Measurements from ENCODE around the gene TMEM256. TPM values are rescaled to one million over a fixed set of nuclear protein-coding genes. Genes with fewer than 3 reads are reported as not detected.

The TMEM256 gene
- total and polyA plus RNA-seq, 2 experiments from 2014 or later: 40.1 to 59.3 TPM

DNA sequence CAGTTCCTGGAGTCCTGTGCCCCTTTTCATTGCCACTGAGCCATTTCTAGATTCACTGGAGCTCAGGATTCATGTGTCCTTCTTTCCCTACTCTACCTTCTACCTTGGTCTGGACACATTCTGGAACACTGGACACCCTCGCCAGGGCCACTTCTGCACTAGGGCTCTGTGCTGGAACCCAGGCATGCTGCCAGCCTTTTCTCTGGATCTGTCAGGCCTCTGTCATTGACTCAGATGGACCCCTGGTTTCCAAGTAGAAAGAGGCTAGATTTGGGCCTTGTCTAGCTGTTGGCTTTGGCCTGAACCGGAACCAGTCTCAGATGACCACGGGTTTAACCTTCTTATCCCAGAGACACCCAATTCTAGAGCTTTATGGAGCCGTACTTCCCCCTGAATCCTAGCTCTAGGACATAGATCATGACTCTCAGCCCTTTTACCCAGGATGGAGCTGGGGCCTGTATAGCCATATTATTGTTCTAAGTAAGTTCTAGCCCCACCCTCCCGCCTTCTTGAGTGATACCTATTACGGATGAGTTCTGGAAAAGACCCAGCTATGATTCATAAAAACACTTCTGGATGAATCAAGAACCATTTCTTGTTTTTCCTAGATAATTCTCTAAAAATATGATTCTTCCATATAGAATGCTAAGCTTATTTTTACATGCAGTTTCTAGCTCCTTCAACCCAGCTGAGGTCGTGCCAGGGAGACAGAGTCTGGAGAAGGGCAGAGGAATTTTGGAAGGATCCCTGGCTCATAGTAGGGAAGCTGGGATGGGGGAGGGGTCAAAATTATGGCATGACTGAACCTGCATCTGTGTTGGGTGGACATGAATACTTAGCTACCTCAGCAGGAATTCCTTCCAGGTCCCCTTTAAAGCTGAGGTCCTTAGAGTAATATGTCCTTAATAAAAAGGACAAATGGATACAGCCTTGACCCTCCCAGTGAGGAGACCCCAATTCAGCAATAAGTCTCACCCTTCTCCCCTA is 39.9 kb upstream of the TMEM256 start:
- peak; percentile 67 for DNase-seq
- in situ Hi-C loops (cut with MboI): no loop called here
- no peak overlapping the region for H2AFZ ChIP-seq
- no peaks in the 10 kb centered on the region for H3K36me3 ChIP-seq (ENCODE audit: low read depth)
- peaks cover 36% of the 10 kb centered on the region for H3K27me3 ChIP-seq (replicated peaks; ENCODE audit: insufficient read depth)
- TF ChIP-seq EZH2 (IDR thresholded peaks at IDR 0.05; ENCODE audit: insufficient read depth, poor library complexity, severe bottlenecking) (no peak), EZH2phosphoT487 (IDR thresholded peaks at IDR 0.05; ENCODE audit: insufficient read depth, low read depth) (no peak)
- peaks cover 16% of the 10 kb centered on the region for H3K4me1 ChIP-seq (ENCODE audit: insufficient read depth)
- WGBS, 2 experiments (ENCODE audit: low coverage in 1 of 2, low lambda C conversion rate in 2 of 2, missing lambda C conversion rate in 2 of 2): 79 to 86% methylated on average over 7 of the region's 7 CpGs
- H3K27ac ChIP-seq: no peak overlapping the region
- H3K4me3 ChIP-seq: no peak overlapping the region
- H3K9ac ChIP-seq: no peak overlapping the region
- no peaks in the 10 kb centered on the region for H3K9me2 ChIP-seq (ENCODE audit: insufficient read depth)
- peaks cover 11% of the 10 kb centered on the region for H3F3A ChIP-seq (ENCODE audit: insufficient read depth)
- no peak overlapping the region for H3K4me2 ChIP-seq (ENCODE audit: unreplicated experiment)
- no peaks in the 10 kb centered on the region for H4K20me1 ChIP-seq (ENCODE audit: insufficient read depth)
- H3K9me3 ChIP-seq (ENCODE audit: low read depth): no peaks in the 10 kb centered on the region
- H3K79me2 ChIP-seq (ENCODE audit: insufficient read depth): no peaks in the 10 kb centered on the region

GRCh38 chr17:7442142-7442541 is 38.2 kb upstream of the TMEM256 start:
- DNase-seq: no peak
- 59 to 64% methylated on average over 2 of the region's 2 CpGs for WGBS, 2 experiments (ENCODE audit: low coverage in 1 of 2, low lambda C conversion rate in 2 of 2, missing lambda C conversion rate in 2 of 2)

GRCh38 chr17:7441266-7441665 is 37.4 kb upstream of the TMEM256 start:
- Histone ChIP-seq H3F3A (ENCODE audit: insufficient read depth) (peaks cover 11% of the 10 kb centered on the region), H3K4me2 (ENCODE audit: unreplicated experiment) (no peak overlapping the region), H4K20me1 (ENCODE audit: insufficient read depth) (no peaks in the 10 kb centered on the region), H3K4me3 (no peak overlapping the region), H3K9me3 (ENCODE audit: low read depth) (no peaks in the 10 kb centered on the region), H3K4me1 (ENCODE audit: insufficient read depth) (peaks cover 16% of the 10 kb centered on the region), H3K27me3 (replicated peaks; ENCODE audit: insufficient read depth) (peaks cover 35% of the 10 kb centered on the region; the same call in 1 of the 2 replicates), H3K9ac (no peak overlapping the region), H3K79me2 (ENCODE audit: insufficient read depth) (no peaks in the 10 kb centered on the region), H3K36me3 (ENCODE audit: low read depth) (no peaks in the 10 kb centered on the region), H3K9me2 (ENCODE audit: insufficient read depth) (no peaks in the 10 kb centered on the region), H2AFZ (no peak overlapping the region), H3K27ac (no peak overlapping the region)
- in situ Hi-C loops (cut with MboI): no loop called here
- TF ChIP-seq EZH2 (IDR thresholded peaks at IDR 0.05; ENCODE audit: insufficient read depth, poor library complexity, severe bottlenecking): no peak
- TF ChIP-seq EZH2phosphoT487 (IDR thresholded peaks at IDR 0.05; ENCODE audit: insufficient read depth, low read depth): no peak
- 63% methylated on average over 7 of the region's 7 CpGs for WGBS, 2 experiments (ENCODE audit: low coverage in 1 of 2, low lambda C conversion rate in 2 of 2, missing lambda C conversion rate in 2 of 2)
- DNase-seq: no peak

More at GRCh38 chr17:7442142-7442541, 38.2 kb upstream of the TMEM256 start:
- H3K36me3 ChIP-seq (ENCODE audit: low read depth): no peaks in the 10 kb centered on the region
- TF ChIP-seq EZH2phosphoT487 (IDR thresholded peaks at IDR 0.05; ENCODE audit: insufficient read depth, low read depth): no peak
- TF ChIP-seq EZH2 (IDR thresholded peaks at IDR 0.05; ENCODE audit: insufficient read depth, poor library complexity, severe bottlenecking): no peak
- no peak overlapping the region for H3K4me3 ChIP-seq
- no peak overlapping the region for H3K27ac ChIP-seq
- peaks cover 16% of the 10 kb centered on the region for H3K4me1 ChIP-seq (ENCODE audit: insufficient read depth)
- H3K4me2 ChIP-seq (ENCODE audit: unreplicated experiment): no peak overlapping the region
- no peaks in the 10 kb centered on the region for H4K20me1 ChIP-seq (ENCODE audit: insufficient read depth)
- in situ Hi-C loops (cut with MboI): no loop called here
- no peaks in the 10 kb centered on the region for H3K79me2 ChIP-seq (ENCODE audit: insufficient read depth)
- H2AFZ ChIP-seq: no peak overlapping the region
- H3K9ac ChIP-seq: no peak overlapping the region
- peaks cover 44% of the 10 kb centered on the region for H3K27me3 ChIP-seq (replicated peaks; ENCODE audit: insufficient read depth)
- no peaks in the 10 kb centered on the region for H3K9me2 ChIP-seq (ENCODE audit: insufficient read depth)
- no peaks in the 10 kb centered on the region for H3K9me3 ChIP-seq (ENCODE audit: low read depth)
- peaks cover 11% of the 10 kb centered on the region for H3F3A ChIP-seq (ENCODE audit: insufficient read depth)

- peak overlapping the region; percentile 48 for H3K4me2 ChIP-seq (ENCODE audit: unreplicated experiment)
- H3K79me2 ChIP-seq (ENCODE audit: insufficient read depth): no peaks in the 10 kb centered on the region
- DNase-seq: peak; percentile 52
- no peak overlapping the region for H3K27ac ChIP-seq
- no peak overlapping the region for H3K4me3 ChIP-seq
- no peak overlapping the region for H2AFZ ChIP-seq
- H3K9me2 ChIP-seq (ENCODE audit: insufficient read depth): no peaks in the 10 kb centered on the region
- H3K4me1 ChIP-seq (ENCODE audit: insufficient read depth): peaks cover 16% of the 10 kb centered on the region
- no peak overlapping the region for H3K9ac ChIP-seq
- H3K27me3 ChIP-seq (replicated peaks; ENCODE audit: insufficient read depth): peaks cover 32% of the 10 kb centered on the region; the same call in 1 of the 2 replicates
- no peaks in the 10 kb centered on the region for H4K20me1 ChIP-seq (ENCODE audit: insufficient read depth)
- in situ Hi-C loops (cut with MboI): no loop called here
- no peaks in the 10 kb centered on the region for H3K36me3 ChIP-seq (ENCODE audit: low read depth)
- H3K9me3 ChIP-seq (ENCODE audit: low read depth): no peaks in the 10 kb centered on the region
- H3F3A ChIP-seq (ENCODE audit: insufficient read depth): peaks cover 11% of the 10 kb centered on the region
- TF ChIP-seq EZH2phosphoT487 (IDR thresholded peaks at IDR 0.05; ENCODE audit: insufficient read depth, low read depth) (no peak), EZH2 (IDR thresholded peaks at IDR 0.05; ENCODE audit: insufficient read depth, poor library complexity, severe bottlenecking) (peak; percentile 29)
- WGBS, 2 experiments (ENCODE audit: low coverage in 1 of 2, low lambda C conversion rate in 2 of 2, missing lambda C conversion rate in 2 of 2): 13 to 14% methylated on average over 10 of the region's 12 CpGs
These were observed 36.9 kb upstream of the TMEM256 start for GRCh38 chr17:7440834-7441195.
